ACC112 (cell line): Measurements from ENCODE around the gene JUND.

Experiments used
- H2AFZ ChIP-seq: fragments of 200-600 bp; sonication (generic); one replicate; pipeline ENCODE4 v1.6.0; 2017; ENCODE audit warnings: antibody characterized with exemption, low read length; ENCODE audit not compliant: unreplicated experiment
- H3K27ac ChIP-seq: fragments of 200-600 bp; sonication (generic); 2 replicates; pipeline ENCODE4 v1.5.1; 2014; ENCODE audit warnings: low read depth, mild to moderate bottlenecking, antibody characterized with exemption, low read length, moderate library complexity
- H3K27me3 ChIP-seq: fragments of 200-600 bp; sonication (generic); 2 replicates; pipeline ENCODE4 v1.6.1; 2014; ENCODE audit warnings: mild to moderate bottlenecking, antibody characterized with exemption, low read length, moderate library complexity, mixed read lengths; ENCODE audit not compliant: insufficient read depth
- H3K36me3 ChIP-seq: fragments of 200-600 bp; sonication (generic); 2 replicates; pipeline ENCODE4 v1.6.1; 2016; ENCODE audit warnings: mild to moderate bottlenecking, antibody characterized with exemption, low read length, moderate library complexity, mixed read lengths; ENCODE audit not compliant: insufficient read depth
- H3K4me1 ChIP-seq: fragments of 200-600 bp; sonication (generic); one replicate; pipeline ENCODE4 v1.6.1; 2016; ENCODE audit warnings: low read length, mixed read lengths; ENCODE audit not compliant: insufficient read depth, unreplicated experiment, control insufficient read depth
- H3K4me3 ChIP-seq: fragments of 200-600 bp; sonication (generic); 2 replicates; pipeline ENCODE4 v1.5.1; 2014; ENCODE audit warnings: mild to moderate bottlenecking, low read depth, low read length
- H3K79me2 ChIP-seq: fragments of 200-600 bp; sonication (generic); one replicate; pipeline ENCODE4 v1.6.0; 2016; ENCODE audit warnings: low read length; ENCODE audit not compliant: control insufficient read depth, unreplicated experiment, insufficient read depth

The JUND gene

GRCh38 chr19:18233224-18233825 lies 48.1 kb downstream of the JUND start:
- H3K27me3 ChIP-seq, result peaks cover 12% of the 10 kb centered on the region; the same call in 1 of the 2 replicates
- peaks cover 6% of the 10 kb centered on the region for H3K4me1 ChIP-seq
- no peaks in the 10 kb centered on the region for H3K36me3 ChIP-seq
- H3K4me3 ChIP-seq, result no peak overlapping the region
- no peak overlapping the region for H2AFZ ChIP-seq
- H3K27ac ChIP-seq, result no peak overlapping the region
- no peaks in the 10 kb centered on the region for H3K79me2 ChIP-seq

GRCh38 chr19:18232540-18233223 lies 48.7 kb downstream of the JUND start:
- H3K27me3 ChIP-seq, result peaks cover 12% of the 10 kb centered on the region; the same call in 1 of the 2 replicates
- no peak overlapping the region for H2AFZ ChIP-seq
- no peak overlapping the region for H3K4me3 ChIP-seq
- H3K79me2 ChIP-seq, result no peaks in the 10 kb centered on the region
- peaks cover 6% of the 10 kb centered on the region for H3K4me1 ChIP-seq
- H3K36me3 ChIP-seq, result no peaks in the 10 kb centered on the region
- H3K27ac ChIP-seq, result no peak overlapping the region

GRCh38 chr19:18231775-18232174 lies 49.6 kb downstream of the JUND start:
- H3K4me1 ChIP-seq, result peaks cover 6% of the 10 kb centered on the region
- H3K4me3 ChIP-seq, result no peak overlapping the region
- H3K27ac ChIP-seq, result peak overlapping the region; percentile 48; the same call in 1 of the 2 replicates
- H3K79me2 ChIP-seq, result no peaks in the 10 kb centered on the region
- H3K36me3 ChIP-seq, result no peaks in the 10 kb centered on the region
- H2AFZ ChIP-seq, result no peak overlapping the region
- H3K27me3 ChIP-seq, result peaks cover 12% of the 10 kb centered on the region; the same call in 1 of the 2 replicates

GRCh38 chr19:18230941-18231734 lies 50.3 kb downstream of the JUND start:
- Histone ChIP-seq H3K27me3 (peaks cover 12% of the 10 kb centered on the region; the same call in 1 of the 2 replicates), H3K27ac (peak overlapping the region; percentile 48; the same call in 1 of the 2 replicates), H3K79me2 (no peaks in the 10 kb centered on the region), H3K4me1 (peaks cover 6% of the 10 kb centered on the region), H3K36me3 (no peaks in the 10 kb centered on the region), H3K4me3 (no peak overlapping the region), H2AFZ (no peak overlapping the region)

GRCh38 chr19:18229915-18230314 lies 51.5 kb downstream of the JUND start:
- Histone ChIP-seq H3K4me3 (no peak overlapping the region), H2AFZ (no peak overlapping the region), H3K79me2 (no peaks in the 10 kb centered on the region), H3K27me3 (peaks cover 17% of the 10 kb centered on the region; the same call in 1 of the 2 replicates), H3K36me3 (no peaks in the 10 kb centered on the region), H3K27ac (no peak overlapping the region), H3K4me1 (peaks cover 6% of the 10 kb centered on the region)
